IMR-90 (cell line): ENCODE results near the gene PCDHGA2. TPM values are rescaled to one million over a fixed set of nuclear protein-coding genes. Genes with fewer than 3 reads are reported as not detected.

Experiments
- ATAC-seq: fragments of 200-7000 bp; cut with Tn5 transposase; 2 replicates; pipeline ENCODE4 v1.9.1; 2020; ENCODE audit warnings: low read depth, mild to moderate bottlenecking, moderate library complexity
- BruUV-seq: library from RNA; stranded (reverse); fragments of 400-500 nt; replicated peaks from 2 replicates; lab custom pipeline; 2021; lab: Mats Ljungman, UMichigan
- CTCF ChIA-PET: fragments of 300-600 bp; formaldehyde crosslinking; extraction: SDS; loops from one replicate; lab custom pipeline; 2021; ENCODE audit warnings: antibody characterized with exemption; lab: Yijun Ruan, JAX
- POLR2A ChIA-PET: fragments of 300-600 bp; sonication (Branson Sonifier 250); formaldehyde crosslinking; loops from one replicate; lab custom pipeline; 2022; ENCODE audit warnings: antibody characterized with exemption; ENCODE audit not compliant: unreplicated experiment; lab: Charles Lee
- DNase-seq: peaks from one replicate; pipeline ENCODE4 v3.0.0; 2013
- H2AFZ ChIP-seq: replicated peaks from 2 replicates; pipeline ENCODE3; 2013; ENCODE audit warnings: low read length, mild to moderate bottlenecking; ENCODE audit not compliant: poor library complexity
- H2AK5ac ChIP-seq: 2 replicates; pipeline ENCODE4 v1.6.1; 2013; ENCODE audit warnings: low read depth, low read length, inconsistent platforms
- H2AK9ac ChIP-seq: replicated peaks from 2 replicates; pipeline ENCODE3; 2013; ENCODE audit warnings: mild to moderate bottlenecking, low read depth, low read length, moderate library complexity; ENCODE audit not compliant: poor library complexity
- H2BK120ac ChIP-seq: 2 replicates; pipeline ENCODE4 v1.6.1; 2013; ENCODE audit warnings: low read depth, low read length, inconsistent platforms
- H2BK15ac ChIP-seq: 3 replicates; pipeline ENCODE4 v1.6.1; 2013; ENCODE audit warnings: low read depth, low read length, inconsistent platforms
- H2BK20ac ChIP-seq: 2 replicates; pipeline ENCODE4 v1.6.1; 2013; ENCODE audit warnings: low read depth, mild to moderate bottlenecking, inconsistent platforms, low read length, moderate library complexity
- H2BK5ac ChIP-seq: 2 replicates; pipeline ENCODE4 v1.6.1; 2013; ENCODE audit warnings: mild to moderate bottlenecking, low read depth, low read length, inconsistent platforms; ENCODE audit not compliant: poor library complexity, severe bottlenecking
- H3K14ac ChIP-seq: replicated peaks from 2 replicates; pipeline ENCODE4 v1.6.1; 2013; ENCODE audit warnings: low read depth, low read length, inconsistent platforms
- H3K18ac ChIP-seq: 2 replicates; pipeline ENCODE4 v1.6.1; 2013; ENCODE audit warnings: low read depth, low read length, control low read depth
- H3K23ac ChIP-seq: 2 replicates; pipeline ENCODE4 v1.6.1; 2013; ENCODE audit warnings: low read depth, low read length, inconsistent platforms
- H3K27ac ChIP-seq: 2 replicates; pipeline ENCODE4 v1.5.1; 2013; ENCODE audit warnings: mild to moderate bottlenecking, control low read depth, low read length; ENCODE audit not compliant: insufficient read depth
- H3K27me3 ChIP-seq: 2 replicates; pipeline ENCODE4 v1.6.1; 2013; ENCODE audit warnings: low read length; ENCODE audit not compliant: control insufficient read depth, insufficient read depth
- H3K36me3 ChIP-seq: 2 replicates; pipeline ENCODE4 v1.6.1; 2013; ENCODE audit warnings: low read length, mixed read lengths; ENCODE audit not compliant: control insufficient read depth, insufficient read depth
- H3K4ac ChIP-seq: 2 replicates; pipeline ENCODE4 v1.6.1; 2013; ENCODE audit warnings: low read depth, low read length, inconsistent platforms
- H3K4me1 ChIP-seq: 2 replicates; pipeline ENCODE4 v1.6.1; 2013; ENCODE audit warnings: low read length, mixed read lengths; ENCODE audit not compliant: control insufficient read depth, insufficient read depth
- H3K4me2 ChIP-seq: 2 replicates; pipeline ENCODE4 v1.6.1; 2013; ENCODE audit warnings: low read depth, mild to moderate bottlenecking, control low read depth, low read length, moderate library complexity
- H3K4me3 ChIP-seq: 2 replicates; pipeline ENCODE4 v1.5.1; 2013; ENCODE audit warnings: low read depth, mild to moderate bottlenecking, control low read depth, low read length, moderate library complexity; ENCODE audit not compliant: insufficient read depth
- H3K56ac ChIP-seq: 2 replicates; pipeline ENCODE4 v1.6.1; 2013; ENCODE audit warnings: low read length, inconsistent platforms; ENCODE audit not compliant: insufficient read depth; ENCODE audit errors: extremely low read depth
- H3K79me1 ChIP-seq, 2 experiments: 2 replicates each; pipeline ENCODE4 v1.6.1; 2013; ENCODE audit warnings: low read length in 2 of 2, inconsistent platforms in 1 of 2, low read depth in 1 of 2
- H3K9ac ChIP-seq: 2 replicates; pipeline ENCODE4 v1.6.1; 2013; ENCODE audit warnings: low read depth, low read length, control low read depth
- H3K9me1 ChIP-seq: 2 replicates; pipeline ENCODE4 v1.6.1; 2013; ENCODE audit warnings: low read length, inconsistent platforms; ENCODE audit not compliant: insufficient read depth
- H3K9me3 ChIP-seq: 2 replicates; pipeline ENCODE4 v1.6.1; 2013; ENCODE audit warnings: low read length; ENCODE audit not compliant: control insufficient read depth, insufficient read depth
- H4K20me1 ChIP-seq: 2 replicates; pipeline ENCODE4 v1.6.1; 2013; ENCODE audit warnings: low read length, inconsistent platforms; ENCODE audit not compliant: insufficient read depth
- H4K5ac ChIP-seq: 2 replicates; pipeline ENCODE4 v1.6.1; 2013; ENCODE audit warnings: mild to moderate bottlenecking, low read depth, low read length, control low read depth
- H4K8ac ChIP-seq, 2 experiments: 2 replicates each; pipeline ENCODE4 v1.6.1; 2013; ENCODE audit warnings: low read depth in 2 of 2, low read length in 2 of 2, control low read depth in 1 of 2, inconsistent platforms in 1 of 2
- H4K91ac ChIP-seq: 2 replicates; pipeline ENCODE4 v1.6.1; 2013; ENCODE audit warnings: low read depth, low read length, inconsistent platforms; ENCODE audit not compliant: insufficient read depth
- CTCF ChIP-seq: conservative IDR thresholded peaks from 2 replicates; pipeline ENCODE4 v1.5.1; 2012; ENCODE audit warnings: mild to moderate bottlenecking, low read depth, low read length, improper control_type of control experiment
- RAD21 ChIP-seq: IDR thresholded peaks from 2 replicates; pipeline ENCODE4 v1.6.1; 2012; ENCODE audit warnings: low read length, improper control_type of control experiment
- USF2 ChIP-seq: fragments of 150-350 bp; IDR thresholded peaks from 2 replicates; pipeline ENCODE4 v1.6.1; 2017; ENCODE audit warnings: mild to moderate bottlenecking, antibody characterized with exemption, low read length, low read depth
- WGBS, 2 experiments: methylation state at CpG; one replicate each; pipeline versions ENCODE4 v1.1.5 to v1.1.7; 2013; ENCODE audit warnings: missing lambda C conversion rate in 2 of 2; ENCODE audit not compliant: insufficient read length in 1 of 2; ENCODE audit errors: extremely low coverage in 2 of 2; 5-methylcytosine and 5-hydroxymethylcytosine counted together
- dilution Hi-C: fragments of 300-500 bp; cut with HindIII; formaldehyde crosslinking; loops from one replicate; pipeline ENCODE4 v1.14.3; 2018; ENCODE audit warnings: low sequenced_read_pairs; ENCODE audit not compliant: unreplicated experiment
- in situ Hi-C: fragments of 300-500 bp; cut with MboI; formaldehyde crosslinking; loops from 3 replicates; pipeline ENCODE4 v1.14.3; 2019; ENCODE audit warnings: low sequenced_read_pairs, inconsistent platforms, mixed read lengths
- intact Hi-C: fragments of 100-400 bp; cut with micrococcal nuclease; formaldehyde crosslinking; loops from 2 replicates; pipeline ENCODE4 v1.10.0; 2022
- polyA plus RNA-seq, 3 experiments: library from polyadenylated mRNA; depleted of rRNA; stranded (reverse); fragments of >200 nt; gene quantifications; 2 replicates each; pipeline ENCODE4 v1.2.3, GENCODE V29; 2012; ENCODE audit warnings: low replicate concordance in 1 of 3
- total RNA-seq: library from RNA; depleted of rRNA; stranded (reverse); fragments of >200 nt; gene quantifications from 2 replicates; pipeline ENCODE4 v1.2.3, GENCODE V29; 2012

The PCDHGA2 gene
- total and polyA plus RNA-seq, 2 of the 4 experiments (the other 2 are of a cell fraction), result 3.4 to 3.6 TPM

GRCh38 chr5:141359790-141360426 is 21.3 kb downstream of the PCDHGA2 start, which contains the start of gene PCDHGB2:
Gene PCDHGB2, plus strand, starts transcription at chr5:141359994. Its CDS starts 142 bp downstream, at chr5:141360136.
- H3K4me1 ChIP-seq, result no peaks in the 10 kb centered on the region
- H3K27ac ChIP-seq, result 0 out of 2 replicates have a peak within 1 kb of the TSS, but pooled peaks have one; percentile 49
- H3K9me3 ChIP-seq, result peaks cover 63% of the 10 kb centered on the region
- H3K4me3 ChIP-seq, result peak within 1 kb of the TSS; percentile 61
- H3K4ac ChIP-seq, result peak within 1 kb of the TSS; percentile 38; the same call in 1 of the 2 replicates
- H2BK120ac ChIP-seq, result no peak within 1 kb of the TSS
- H2AK9ac ChIP-seq, result no peak within 1 kb of the TSS
- H3K14ac ChIP-seq, result no peak within 1 kb of the TSS
- H3K4me2 ChIP-seq, result peak within 1 kb of the TSS; percentile 71; the same call in 1 of the 2 replicates
- no peaks in the 10 kb centered on the region; a peak in 1 of 4 replicates for H3K79me1 ChIP-seq
- peak within 1 kb of the TSS; percentile 67; the same call in 1 of the 2 replicates for H3K18ac ChIP-seq
- peaks cover 6% of the 10 kb centered on the region; the same call in 1 of the 2 replicates for H3K36me3 ChIP-seq
- H3K9me1 ChIP-seq, result no peaks in the 10 kb centered on the region
- no peak within 1 kb of the TSS for H3K23ac ChIP-seq
- peak within 1 kb of the TSS; percentile 73 for H2AFZ ChIP-seq
- no peak within 1 kb of the TSS for H2AK5ac ChIP-seq
- peak; percentile 38 for ATAC-seq
- TF ChIP-seq CTCF (peak; percentile 48), USF2 (no peak), RAD21 (peak; percentile 45)
- peak within 1 kb of the TSS in 1 of 2 experiments; percentile 56; a peak in 2 of 4 replicates for H4K8ac ChIP-seq
- WGBS, 2 experiments, result 24% methylated on average over 8 of the region's 24 CpGs; no CpG with 5 or more reads in 1 of the 2 experiments
- H3K56ac ChIP-seq, result no peak within 1 kb of the TSS
- DNase-seq, result peak; percentile 64
- peaks cover 2% of the 10 kb centered on the region; the same call in 1 of the 2 replicates for H3K27me3 ChIP-seq
- H4K5ac ChIP-seq, result peak within 1 kb of the TSS; percentile 67; the same call in 1 of the 2 replicates
- H4K20me1 ChIP-seq, result no peaks in the 10 kb centered on the region
- dilution Hi-C loops, result no loop called here
- in situ Hi-C loops, result no loop called here
- no peak within 1 kb of the TSS for H2BK15ac ChIP-seq
- intact Hi-C loops, result loop anchor here (5.0 kb wide), 1 partner anchor 33 kb away; no protein-coding TSS in a partner anchor
- ChIA-PET CTCF (interaction anchor here (0.7 kb wide), 1 partner anchor 39 kb away, joined by 3 read pairs; the partner anchor contains the start of gene TAF7), POLR2A (no interaction called here)
- no peak within 1 kb of the TSS for H4K91ac ChIP-seq
- no TSS peak for BruUV-seq
- no peak within 1 kb of the TSS for H2BK5ac ChIP-seq
- peak within 1 kb of the TSS; percentile 67; the same call in 1 of the 2 replicates for H3K9ac ChIP-seq
- H2BK20ac ChIP-seq, result no peak within 1 kb of the TSS
